Umbilical cord (tissue), 2 donors: ENCODE measurements around the gene SPOCK1. TPM values are rescaled to one million over a fixed set of nuclear protein-coding genes. Genes with fewer than 3 reads are reported as not detected.
"Not testable (repeated sequence)": the region's sequence is repeated elsewhere in the genome, so short reads cannot be mapped to it uniquely, and the experiment has no call there.

ENCODE experiments used
- DNase-seq: peaks from one replicate; pipeline ENCODE4 v3.0.0-alpha.2; 2015; ENCODE audit warnings: low spot score
- total RNA-seq: library from RNA; depleted of rRNA; stranded (reverse); fragments of >200 nt; gene quantifications from one replicate; pipeline ENCODE4 v1.2.3, GENCODE V29; 2014; ENCODE audit warnings: low replicate concordance; ENCODE audit not compliant: insufficient read depth

The SPOCK1 gene
- 28.4 TPM for total RNA-seq

DNA sequence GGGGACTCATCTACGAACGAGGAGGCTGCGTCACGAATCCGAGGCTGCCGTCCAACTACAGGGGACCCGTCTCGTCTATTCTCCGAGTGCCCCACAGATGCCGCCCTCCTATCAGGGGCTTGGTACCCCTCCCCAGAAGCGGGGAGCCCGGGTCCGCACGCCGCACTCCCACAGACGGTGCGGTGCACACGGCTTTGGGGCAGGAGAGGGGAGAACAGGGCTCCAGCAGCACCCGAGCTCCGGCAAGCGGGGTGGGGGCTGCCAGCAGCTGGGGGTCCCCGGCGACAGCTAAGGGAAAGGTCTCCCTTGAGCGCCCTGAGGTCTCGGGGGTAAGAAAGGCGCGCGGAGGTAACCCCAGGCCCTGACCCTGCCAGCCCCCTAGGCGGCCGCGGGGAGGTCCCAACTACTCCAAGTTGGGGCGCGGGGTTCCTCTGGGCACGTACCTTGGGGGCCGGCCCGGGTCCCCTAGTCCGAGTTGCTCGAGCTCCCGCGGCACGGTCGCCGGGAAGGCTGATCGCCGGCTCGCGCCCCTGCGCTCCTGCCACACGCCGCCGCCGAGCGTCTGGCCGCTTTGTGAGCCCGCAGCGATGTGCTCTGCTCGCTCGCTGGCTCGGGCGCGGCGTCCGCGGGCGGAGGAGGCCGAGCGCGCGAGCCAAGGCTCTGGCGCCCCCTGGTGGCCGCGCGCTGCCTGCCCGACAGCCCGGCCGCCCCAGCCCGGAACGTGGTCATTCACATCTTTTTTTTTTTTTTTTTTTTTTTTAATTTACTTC lies at the start of gene SPOCK1:
Gene SPOCK1 (minus strand): TSS at position 591 of the 770 bp plus-strand sequence.
- peak; percentile 74 for DNase-seq

GRCh38 chr5:137545956-137546355 lies 46.8 kb upstream of the SPOCK1 start:
- DNase-seq = no peak

DNA sequence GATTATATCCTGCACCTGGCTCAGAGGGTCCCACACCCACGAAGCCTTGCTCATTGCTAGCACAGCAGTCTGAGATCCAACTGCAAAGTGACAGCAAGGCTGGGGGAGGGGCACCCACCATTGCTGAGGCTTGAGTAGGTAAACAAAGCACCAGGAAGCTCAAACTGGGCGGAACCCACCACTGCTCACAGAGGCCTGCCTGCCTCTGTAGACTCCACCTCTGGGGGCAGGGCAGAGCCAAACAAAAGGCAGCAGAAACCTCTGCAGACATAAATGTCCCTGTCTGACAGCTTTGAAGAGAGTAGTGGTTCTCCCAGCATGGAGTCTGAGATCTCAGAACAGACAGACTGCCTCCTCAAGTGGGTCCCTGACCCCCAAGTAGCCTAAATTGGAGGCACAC lies 36.3 kb upstream of the SPOCK1 start:
- DNase-seq = not testable (repeated sequence)

DNA sequence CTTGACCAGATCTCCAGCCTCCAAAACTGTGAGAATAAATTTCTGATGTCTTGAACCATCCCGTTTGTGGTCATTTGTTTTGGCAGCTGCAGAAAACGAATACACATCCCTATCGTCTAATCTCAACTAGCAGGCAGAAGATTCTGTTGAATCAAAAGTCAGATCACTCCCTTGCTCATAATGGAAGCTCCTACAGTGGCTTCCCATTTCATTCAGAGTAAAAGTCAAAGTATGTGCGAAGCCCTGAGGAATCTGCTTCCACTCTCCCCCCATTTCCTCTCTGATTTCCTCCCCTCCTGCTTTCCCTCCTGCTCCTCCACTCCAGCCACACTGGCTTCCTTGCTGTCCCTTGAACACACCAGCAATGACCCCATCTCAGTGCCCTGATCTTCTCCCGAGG lies 34.8 kb upstream of the SPOCK1 start:
- no peak for DNase-seq

DNA sequence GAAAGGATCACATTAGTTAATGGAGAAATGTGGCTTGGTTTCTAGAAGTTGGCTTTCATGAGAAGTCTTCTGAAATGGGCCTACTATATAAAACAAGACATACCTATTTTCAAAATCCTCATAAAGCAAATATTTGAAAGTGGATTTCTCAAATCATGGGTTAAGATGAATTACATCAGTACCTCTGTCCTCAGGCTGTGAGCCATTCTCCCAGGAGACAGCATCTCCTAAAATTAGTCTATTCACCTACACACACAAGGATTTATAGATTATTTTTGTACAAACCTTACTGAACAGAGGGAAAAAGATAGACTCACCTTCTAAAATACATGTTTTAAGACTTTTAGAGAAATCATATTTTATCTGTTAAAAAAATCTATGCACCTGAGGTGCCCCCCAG lies 32.1 kb upstream of the SPOCK1 start:
- DNase-seq = no peak

- no peak for DNase-seq
Measured at GRCh38 chr5:137521246-137521645, 22.1 kb upstream of the SPOCK1 start.

DNA sequence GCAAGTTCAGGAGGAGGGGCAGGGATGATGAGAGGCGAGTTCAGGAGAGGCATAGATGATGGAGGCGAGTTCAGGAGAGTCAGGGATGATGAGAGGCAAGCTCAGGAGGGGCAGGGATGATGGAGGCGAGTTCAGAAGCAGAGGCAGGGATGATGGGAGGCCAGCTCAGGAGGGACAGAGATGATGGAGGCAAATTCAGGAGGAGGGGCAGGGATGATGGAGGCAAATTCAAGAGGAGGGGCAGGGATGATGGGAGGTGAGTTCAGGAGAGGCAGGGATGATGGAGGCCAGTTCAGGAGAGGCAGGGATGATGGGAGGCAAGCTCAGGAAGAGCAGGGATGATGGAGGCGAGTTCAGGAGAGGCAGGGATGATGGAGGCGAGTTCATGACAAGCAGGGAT lies 17.8 kb upstream of the SPOCK1 start:
- DNase-seq = no peak

DNA sequence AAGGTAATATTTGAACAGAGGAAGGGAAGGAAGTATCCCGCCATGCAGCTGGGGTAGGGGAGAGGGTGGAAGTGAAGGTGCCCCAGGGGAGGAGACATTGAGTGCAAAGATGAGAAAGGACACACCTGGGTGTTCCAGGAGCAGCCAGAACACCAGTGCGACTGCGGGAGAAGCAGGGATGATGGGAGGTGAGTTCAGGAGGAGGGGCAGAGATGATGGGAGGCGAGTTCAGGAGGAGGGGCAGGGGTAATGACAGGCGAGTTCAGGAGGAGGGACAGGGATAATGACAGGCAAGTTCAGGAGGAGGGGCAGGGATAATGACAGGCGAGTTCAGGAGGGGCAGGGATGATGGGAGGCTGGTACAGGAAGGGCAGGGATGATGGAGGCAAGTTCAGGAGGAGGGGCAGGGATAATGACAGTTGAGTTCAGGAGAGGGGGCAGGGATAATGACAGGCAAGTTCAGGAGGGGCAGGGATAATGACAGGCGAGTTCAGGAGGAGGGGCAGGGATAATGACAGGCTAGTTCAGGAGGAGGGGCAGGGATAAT lies 17.2 kb upstream of the SPOCK1 start:
- no peak for DNase-seq

DNA sequence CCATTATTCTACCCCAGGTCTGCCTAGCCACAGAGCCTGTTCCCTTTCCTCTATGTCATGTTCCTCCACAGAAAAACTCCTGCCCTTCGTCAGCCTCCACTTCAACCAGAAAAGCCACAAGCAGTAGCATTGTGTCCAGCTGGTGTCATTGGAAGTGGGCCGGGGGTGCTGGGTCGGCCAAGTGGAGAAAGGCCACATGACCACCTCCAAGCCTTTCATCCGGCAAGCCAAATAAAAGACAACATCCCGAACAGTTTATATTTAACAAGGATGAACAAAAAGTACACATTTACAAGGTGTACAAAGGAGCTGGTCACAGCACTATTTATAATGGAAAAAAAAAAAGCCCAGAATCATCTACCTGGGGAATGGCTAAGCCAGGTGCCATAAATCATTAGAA lies 16.1 kb upstream of the SPOCK1 start:
- DNase-seq = no peak

DNA sequence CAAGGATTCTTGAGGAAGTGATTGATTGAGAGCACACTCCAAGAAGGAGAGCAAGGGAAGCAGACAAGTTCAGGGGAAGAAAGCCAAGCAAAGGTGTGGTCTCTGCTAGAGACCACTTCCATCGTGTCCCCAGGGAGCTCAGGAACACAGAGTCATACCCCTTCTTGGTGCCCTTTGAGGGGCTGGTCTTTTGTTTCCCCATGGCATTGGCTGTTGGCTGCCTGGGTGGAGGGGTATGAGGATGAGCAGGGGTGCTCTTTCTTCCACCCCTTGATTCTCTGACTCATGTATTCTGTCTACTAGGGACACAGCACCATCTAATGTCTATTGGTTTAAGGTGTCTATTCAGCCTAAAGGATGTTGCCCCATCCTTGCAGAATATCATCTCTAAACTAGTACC lies 11.5 kb upstream of the SPOCK1 start:
- DNase-seq = no peak

DNA sequence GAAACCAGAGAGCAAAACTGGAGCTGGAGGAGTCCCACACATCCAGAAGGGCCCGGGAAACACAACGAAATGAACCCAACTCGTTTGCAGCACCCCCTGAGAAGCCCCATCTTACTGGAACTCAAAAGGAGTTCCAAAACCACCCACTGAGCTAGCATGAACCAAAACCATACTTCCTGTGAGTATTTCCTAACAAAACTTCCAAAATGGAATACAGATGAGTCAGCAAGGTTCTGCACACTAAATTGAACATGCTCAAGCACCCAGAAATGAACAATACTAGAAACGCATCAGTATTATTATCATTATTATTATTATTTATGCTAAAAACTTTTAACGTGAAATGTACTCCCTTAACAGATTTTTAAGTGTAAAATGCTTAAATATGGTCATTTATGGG lies 8.0 kb upstream of the SPOCK1 start:
- no peak for DNase-seq

DNA sequence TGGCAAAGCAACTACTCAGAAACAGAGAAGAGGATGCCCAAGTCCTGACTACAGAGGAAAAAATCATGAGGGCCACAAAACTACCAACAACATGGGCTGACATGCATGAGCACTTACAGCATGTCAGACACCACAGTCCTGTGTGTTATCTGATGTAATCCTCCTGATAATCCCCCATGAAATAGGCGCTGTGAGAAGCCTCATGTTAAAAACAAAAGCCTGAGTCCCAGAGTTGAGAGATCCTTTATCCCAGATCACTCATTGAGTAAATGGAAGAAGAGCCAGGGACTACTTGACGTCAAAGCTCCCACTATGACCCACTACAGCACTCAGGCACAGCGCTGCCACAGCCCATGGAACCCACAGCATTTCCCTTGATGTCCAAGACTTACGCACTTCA lies 7.2 kb upstream of the SPOCK1 start:
- no peak for DNase-seq

- DNase-seq = no peak
Measured at GRCh38 chr5:137504916-137505315, 5.8 kb upstream of the SPOCK1 start.

GRCh38 chr5:137503456-137503855 lies 4.3 kb upstream of the SPOCK1 start:
- DNase-seq = no peak

DNA sequence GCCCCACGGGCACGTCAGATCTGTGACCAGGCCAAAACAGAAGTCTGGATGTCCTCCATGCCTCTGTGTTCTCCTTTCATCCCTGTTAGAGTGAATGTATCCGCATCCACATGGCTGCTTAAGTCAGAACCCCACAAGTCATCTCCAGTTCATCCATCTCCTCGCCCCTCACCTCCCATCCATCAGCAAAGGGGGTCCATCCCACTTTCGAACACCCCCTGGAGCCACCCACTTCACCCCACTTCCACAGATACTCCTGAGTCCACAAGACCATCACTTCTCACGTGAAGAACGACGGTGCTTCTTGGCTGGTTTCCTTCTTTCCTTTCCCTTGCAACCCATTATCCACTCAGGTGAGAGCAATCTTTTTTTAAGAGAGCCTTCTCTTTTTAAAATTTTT lies 3.5 kb upstream of the SPOCK1 start:
- no peak for DNase-seq

DNA sequence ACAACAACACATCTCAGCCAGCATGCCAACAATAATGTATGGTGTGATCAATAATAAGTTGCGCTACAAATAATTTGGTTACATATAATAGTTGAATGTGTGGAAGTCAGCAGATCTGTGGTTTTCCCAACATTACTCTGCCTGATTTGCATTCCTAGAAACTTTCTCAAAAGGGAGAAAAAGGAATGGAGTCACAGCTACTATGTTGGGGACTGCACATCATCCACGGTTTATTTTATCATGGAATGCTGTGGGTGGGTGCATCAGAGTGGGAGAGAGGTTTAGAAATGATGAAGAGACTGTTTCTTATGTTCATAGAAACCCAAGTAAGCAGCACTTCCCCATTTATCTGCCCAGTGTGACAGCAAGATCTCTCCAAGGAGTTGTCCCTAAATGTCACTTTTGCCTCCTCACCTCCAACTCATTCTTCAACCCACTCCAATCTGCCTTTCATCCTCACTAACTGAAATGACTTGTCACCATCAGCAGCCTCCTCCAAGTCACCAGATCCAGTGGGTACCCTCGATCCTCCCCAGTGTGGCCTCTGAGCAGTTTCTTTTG lies 2.8 kb upstream of the SPOCK1 start:
- DNase-seq = no peak

DNA sequence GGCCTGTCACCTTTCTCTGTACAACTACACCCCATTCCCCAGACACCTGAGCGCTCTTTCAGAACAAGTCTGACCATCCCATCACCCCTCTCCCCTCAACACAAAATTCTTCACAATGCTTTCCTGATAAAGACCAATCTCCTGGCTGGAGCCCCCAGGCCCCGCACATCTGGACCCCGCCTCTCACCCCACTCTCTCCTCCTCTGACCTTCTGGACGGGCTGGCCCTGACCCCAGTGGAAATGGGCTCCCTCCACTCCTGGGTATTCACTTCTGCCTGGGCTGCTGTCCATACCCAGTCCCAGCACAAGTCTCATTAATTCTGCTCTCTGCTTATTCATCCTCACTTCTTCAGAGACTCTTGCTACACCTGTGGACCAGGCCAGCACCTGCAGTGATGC lies 2.1 kb upstream of the SPOCK1 start:
- DNase-seq = no peak

DNA sequence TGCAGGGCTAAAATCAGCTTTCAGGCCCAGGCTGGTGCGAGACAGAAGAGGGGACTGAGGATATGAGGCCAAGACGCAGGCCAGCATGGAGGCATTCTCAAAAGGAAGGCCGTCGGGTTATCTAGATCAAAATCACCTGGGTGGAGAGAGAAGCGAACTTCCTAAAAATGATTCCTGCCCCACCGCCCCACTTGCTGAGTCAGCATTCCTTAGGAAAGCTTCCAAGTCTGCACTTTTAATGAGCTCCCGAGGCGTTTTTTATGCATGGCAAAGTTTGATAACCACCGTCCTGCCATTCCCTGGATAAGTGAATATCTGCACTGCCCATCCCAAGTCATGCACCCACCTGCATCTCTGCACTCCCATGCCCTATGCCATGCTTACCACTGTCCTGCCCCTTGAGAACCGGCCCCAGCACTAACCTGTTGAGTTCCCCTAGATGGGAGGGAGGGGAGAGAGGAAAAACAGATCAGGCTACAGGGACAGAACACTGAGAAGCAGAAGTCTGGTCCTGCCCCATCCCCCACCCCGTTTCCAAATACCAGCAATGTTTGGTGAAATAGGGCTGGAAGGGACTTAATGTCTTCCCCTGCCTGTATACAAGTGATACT lies 1.6 kb upstream of the SPOCK1 start:
- DNase-seq = no peak

DNA sequence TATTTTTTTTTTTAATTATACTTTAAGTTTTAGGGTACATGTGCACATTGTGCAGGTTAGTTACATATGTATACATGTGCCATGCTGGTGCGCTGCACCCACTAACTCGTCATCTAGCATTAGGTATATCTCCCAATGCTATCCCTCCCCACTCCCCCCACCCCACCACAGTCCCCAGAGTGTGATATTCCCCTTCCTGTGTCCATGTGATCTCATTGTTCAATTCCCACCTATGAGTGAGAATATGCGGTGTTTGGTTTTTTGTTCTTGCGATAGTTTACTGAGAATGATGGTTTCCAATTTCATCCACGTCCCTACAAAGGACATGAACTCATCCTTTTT lies 351 bp upstream of the SPOCK1 start:
- not testable (repeated sequence) for DNase-seq

DNA sequence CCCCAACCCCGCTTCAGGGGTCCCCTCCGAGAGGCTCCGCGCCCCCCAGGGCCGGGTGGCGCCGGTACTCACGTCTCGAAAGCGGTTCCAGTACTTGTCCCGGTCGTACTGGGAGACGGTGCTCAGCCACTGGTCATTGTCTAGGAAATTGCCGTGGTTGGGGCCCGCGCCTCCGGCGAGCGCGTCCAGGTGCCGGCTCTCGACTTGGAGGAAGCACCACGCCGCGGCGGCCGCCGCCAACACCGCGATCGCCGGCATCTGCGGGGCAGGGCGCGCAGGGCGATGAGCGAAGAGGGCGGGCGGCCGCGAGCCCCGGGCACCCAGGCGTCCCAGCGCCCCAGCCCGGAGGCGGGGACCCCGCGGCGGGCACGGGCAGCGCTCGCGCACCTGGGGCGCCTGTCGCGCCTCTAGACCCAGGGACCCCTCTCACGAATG lies 808 bp downstream of the SPOCK1 start:
- DNase-seq = no peak

DNA sequence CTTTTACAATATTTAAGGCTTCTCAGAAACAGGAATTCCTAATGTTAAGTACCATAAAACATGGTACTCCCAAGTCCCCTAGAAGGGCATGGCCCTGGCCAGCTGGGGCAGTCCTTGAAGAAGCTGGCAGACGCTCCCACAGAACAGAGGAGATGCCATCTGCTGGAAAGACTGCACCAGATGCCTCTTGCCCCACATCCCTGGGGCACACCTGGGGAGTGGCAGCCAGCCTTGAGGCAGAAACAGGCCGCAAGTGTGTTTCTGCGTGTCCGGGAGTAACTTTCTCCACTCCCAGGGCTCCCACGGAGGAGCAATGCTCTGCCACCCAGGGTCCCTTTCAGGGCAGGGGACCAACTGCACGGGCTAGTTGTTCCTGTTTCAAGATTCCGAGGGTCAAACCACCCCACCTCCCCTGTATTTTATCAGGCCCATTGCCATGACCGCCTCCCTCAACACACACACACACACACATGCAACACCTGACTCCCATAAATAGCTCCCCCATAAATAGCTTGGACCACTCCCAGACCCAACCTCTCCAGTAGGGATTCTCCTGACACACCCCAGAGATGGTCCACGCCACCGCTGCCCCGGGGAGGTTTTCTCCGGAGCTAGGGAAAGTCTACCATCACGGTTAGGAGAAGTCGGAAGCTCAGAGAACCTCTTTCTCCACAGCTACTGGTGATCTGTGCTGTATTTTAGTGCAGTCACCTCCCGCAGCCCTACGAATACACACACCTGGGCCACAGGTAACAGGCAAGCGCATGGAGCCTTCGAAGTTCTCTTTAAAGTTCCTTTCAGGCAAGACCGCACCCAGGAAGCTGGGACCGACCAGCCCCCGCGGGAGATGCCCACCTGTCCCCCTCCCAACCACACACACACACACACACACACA lies 1.5 kb downstream of the SPOCK1 start:
- no peak for DNase-seq

GRCh38 chr5:137496919-137497318 lies 2.2 kb downstream of the SPOCK1 start:
- peak; percentile 53 for DNase-seq
